ENCODE data around the gene CENPU. TPM values are rescaled to one million over a fixed set of nuclear protein-coding genes. Genes with fewer than 3 reads are reported as not detected.
"Not testable (repeated sequence)": the region's sequence is repeated elsewhere in the genome, so short reads cannot be mapped to it uniquely, and the experiment has no call there.

Gene CENPU, protein sequence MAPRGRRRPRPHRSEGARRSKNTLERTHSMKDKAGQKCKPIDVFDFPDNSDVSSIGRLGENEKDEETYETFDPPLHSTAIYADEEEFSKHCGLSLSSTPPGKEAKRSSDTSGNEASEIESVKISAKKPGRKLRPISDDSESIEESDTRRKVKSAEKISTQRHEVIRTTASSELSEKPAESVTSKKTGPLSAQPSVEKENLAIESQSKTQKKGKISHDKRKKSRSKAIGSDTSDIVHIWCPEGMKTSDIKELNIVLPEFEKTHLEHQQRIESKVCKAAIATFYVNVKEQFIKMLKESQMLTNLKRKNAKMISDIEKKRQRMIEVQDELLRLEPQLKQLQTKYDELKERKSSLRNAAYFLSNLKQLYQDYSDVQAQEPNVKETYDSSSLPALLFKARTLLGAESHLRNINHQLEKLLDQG
- total RNA-seq, result 1 to 10 TPM in 1 of 2 donors, under 1 TPM in 1; 0.85 to 1.1 TPM

DNA sequence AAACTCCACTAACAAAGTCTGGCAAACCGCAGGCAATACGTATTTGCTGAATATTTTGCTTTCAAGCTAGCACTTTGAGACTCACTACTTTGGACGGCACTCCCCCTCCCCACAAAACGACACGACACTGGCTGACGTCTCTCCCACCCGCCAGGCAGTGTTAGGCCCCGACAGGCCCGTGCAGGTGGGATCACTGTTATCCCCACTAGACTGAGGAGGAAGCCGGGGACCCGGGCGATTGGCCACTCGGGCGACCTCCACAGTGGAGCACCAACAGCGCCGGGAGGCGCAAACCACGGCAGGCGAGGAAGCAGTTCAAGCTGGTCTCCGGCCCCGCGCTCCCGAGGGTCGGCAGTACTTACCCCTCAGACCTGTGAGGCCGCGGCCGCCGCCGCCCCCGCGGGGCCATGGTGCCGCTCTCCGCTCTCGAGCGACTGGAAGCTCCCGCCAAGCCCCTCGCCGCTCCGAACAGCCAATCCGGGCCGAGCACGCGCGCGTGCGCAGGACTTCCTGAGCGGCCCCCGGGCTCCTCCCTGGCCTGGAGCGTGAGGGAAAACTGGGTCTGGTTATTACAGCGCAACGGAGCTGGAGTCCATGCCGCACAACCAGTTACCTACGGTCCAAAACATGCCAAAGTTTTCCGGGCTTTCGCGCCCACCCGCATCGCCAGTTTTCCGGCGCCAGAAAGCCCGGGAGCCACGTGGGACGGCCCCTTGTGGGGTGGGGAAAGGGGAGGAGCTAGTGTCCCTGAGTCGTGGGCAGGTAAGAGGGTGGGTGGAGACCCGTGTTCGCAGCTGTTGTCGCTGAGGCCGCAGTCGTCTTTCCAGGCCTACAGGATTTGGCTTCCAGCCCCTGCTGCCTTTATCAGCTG is at the start of gene CENPU:
Gene CENPU, minus strand, starts transcription at position 443 of the 871 bp plus-strand sequence. Its CDS starts 34 bp downstream, at position 409.
- peak within 1 kb of the TSS; percentile 63 to 73 for H3K27ac ChIP-seq
- no peaks in the 10 kb centered on the region for H3K9me3 ChIP-seq
- peak; percentile 95 for DNase-seq (ENCODE audit: low spot score)
- TF ChIP-seq, protein P1, sequence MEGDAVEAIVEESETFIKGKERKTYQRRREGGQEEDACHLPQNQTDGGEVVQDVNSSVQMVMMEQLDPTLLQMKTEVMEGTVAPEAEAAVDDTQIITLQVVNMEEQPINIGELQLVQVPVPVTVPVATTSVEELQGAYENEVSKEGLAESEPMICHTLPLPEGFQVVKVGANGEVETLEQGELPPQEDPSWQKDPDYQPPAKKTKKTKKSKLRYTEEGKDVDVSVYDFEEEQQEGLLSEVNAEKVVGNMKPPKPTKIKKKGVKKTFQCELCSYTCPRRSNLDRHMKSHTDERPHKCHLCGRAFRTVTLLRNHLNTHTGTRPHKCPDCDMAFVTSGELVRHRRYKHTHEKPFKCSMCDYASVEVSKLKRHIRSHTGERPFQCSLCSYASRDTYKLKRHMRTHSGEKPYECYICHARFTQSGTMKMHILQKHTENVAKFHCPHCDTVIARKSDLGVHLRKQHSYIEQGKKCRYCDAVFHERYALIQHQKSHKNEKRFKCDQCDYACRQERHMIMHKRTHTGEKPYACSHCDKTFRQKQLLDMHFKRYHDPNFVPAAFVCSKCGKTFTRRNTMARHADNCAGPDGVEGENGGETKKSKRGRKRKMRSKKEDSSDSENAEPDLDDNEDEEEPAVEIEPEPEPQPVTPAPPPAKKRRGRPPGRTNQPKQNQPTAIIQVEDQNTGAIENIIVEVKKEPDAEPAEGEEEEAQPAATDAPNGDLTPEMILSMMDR (IDR thresholded peaks at IDR 0.05), result no peak
- H3K4me1 ChIP-seq, result peaks cover 2 to 8% of the 10 kb centered on the region in 2 donors
- H3K27me3 ChIP-seq, result no peaks in the 10 kb centered on the region
- H3K4me3 ChIP-seq, result peak within 1 kb of the TSS; percentile 69 to 71
- no peaks in the 10 kb centered on the region for H3K36me3 ChIP-seq

DNA sequence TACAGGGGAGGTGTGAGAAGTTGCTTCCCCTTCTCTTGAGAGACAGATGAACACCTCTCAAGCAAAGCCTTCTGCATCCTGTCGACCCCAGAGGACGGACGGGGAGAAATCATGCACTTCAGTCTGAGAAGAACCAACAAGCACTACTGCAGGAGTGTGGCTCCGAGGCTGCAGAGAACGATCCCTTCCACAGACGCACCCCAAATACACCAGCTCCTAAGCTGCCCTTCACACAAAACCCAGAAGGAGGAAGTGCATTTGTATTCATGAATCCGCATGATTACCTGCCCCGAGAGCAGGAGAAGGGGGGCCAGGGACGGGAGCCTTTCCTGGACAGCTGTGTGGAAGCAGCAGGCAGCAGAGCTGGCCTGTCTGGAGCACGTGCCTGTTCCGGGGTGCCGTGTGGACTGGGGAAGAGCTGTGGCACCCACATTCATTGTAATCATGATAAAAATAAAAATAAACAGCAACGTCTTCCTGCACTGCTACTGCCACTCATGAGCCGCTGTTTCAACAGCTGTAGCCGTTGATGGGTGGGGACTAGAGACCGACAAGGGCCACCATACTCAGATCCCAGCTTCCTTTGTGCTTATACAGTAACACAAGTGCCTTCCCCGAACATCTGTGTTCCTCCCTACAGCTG is 49.0 kb upstream of the CENPU start:
- H3K4me3 ChIP-seq, result no peak overlapping the region
- TF ChIP-seq, protein P1 (IDR thresholded peaks at IDR 0.05), result no peak
- no peaks in the 10 kb centered on the region for H3K27me3 ChIP-seq
- H3K9me3 ChIP-seq, result no peaks in the 10 kb centered on the region
- H3K36me3 ChIP-seq, result peaks cover 85% of the 10 kb centered on the region
- no peak for DNase-seq (ENCODE audit: low spot score)
- H3K27ac ChIP-seq, result no peak overlapping the region
- H3K4me1 ChIP-seq, result no peaks in the 10 kb centered on the region

DNA sequence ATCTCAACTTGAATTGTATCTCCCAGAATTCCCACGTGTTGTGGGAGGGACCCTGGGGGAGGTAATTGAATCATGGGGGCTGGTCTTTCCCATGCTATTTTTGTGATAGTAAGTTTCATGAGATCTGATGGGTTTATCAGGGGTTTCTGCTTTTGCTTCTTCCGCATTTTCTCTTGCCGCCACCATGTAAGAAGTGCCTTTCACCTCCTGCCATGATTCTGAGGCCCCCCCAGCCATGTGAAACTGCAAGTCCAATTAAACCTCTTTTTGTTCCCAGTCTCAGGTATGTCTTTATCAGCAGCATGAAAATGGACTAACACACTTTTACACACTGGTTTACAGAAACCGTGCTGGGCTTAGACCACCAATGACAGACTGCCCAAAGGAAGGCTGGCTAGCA is 45.3 kb upstream of the CENPU start:
- not testable (repeated sequence) for H3K27me3 ChIP-seq; H3K27ac ChIP-seq; DNase-seq (ENCODE audit: low spot score); H3K4me1 ChIP-seq; H3K4me3 ChIP-seq; H3K9me3 ChIP-seq
- H3K36me3 ChIP-seq, result peaks cover 66% of the 10 kb centered on the region

DNA sequence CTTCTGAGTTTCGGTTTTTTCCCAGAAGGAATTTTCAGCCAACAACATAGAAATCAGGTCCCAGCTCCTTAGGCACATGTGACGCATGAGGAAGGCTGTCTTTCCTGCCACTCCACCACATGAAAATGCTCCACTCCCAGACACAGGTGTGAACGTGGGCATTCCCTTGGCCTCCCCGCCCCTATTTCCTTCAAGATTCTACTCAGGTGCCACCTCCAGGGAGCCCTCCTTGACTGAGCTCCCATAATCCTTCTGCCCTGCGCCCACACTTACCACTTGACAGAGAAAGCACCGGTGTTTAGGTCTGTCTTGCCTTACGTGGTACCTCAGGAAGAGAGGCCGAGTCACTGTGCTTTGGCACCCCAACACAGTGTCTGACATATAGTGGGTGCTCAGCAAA is 44.4 kb upstream of the CENPU start:
- Histone ChIP-seq H3K27ac (no peak overlapping the region), H3K4me1 (no peaks in the 10 kb centered on the region), H3K27me3 (no peaks in the 10 kb centered on the region), H3K36me3 (peaks cover 66% of the 10 kb centered on the region), H3K9me3 (no peaks in the 10 kb centered on the region), H3K4me3 (no peak overlapping the region)
- TF ChIP-seq, protein P1 (IDR thresholded peaks at IDR 0.05), result no peak
- DNase-seq (ENCODE audit: low spot score), result no peak

DNA sequence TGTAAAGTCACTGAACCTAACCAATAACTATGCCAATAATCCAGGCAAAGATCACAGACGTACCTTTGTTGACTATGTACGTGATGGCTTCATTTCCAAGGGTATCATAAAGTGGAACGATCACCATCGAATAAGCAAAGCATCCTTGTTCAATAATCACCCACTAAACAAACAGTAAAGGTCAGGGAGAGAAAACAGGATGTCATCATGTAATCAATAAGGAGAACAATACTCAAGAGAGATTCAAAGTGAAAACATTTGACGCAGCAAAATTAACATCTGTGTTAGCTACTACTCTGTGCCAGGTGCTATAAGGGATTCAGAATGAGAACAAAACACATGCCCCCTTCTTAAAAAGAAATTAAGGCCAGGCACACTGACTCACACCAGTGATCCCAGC is 42.9 kb upstream of the CENPU start:
- TF ChIP-seq, protein P1 (IDR thresholded peaks at IDR 0.05), result no peak
- peaks cover 66% of the 10 kb centered on the region for H3K36me3 ChIP-seq
- DNase-seq (ENCODE audit: low spot score), result no peak
- H3K9me3 ChIP-seq, result no peaks in the 10 kb centered on the region
- peak overlapping the region in 1 of 2 donors; percentile 31 for H3K27ac ChIP-seq
- no peaks in the 10 kb centered on the region for H3K4me1 ChIP-seq
- no peak overlapping the region for H3K4me3 ChIP-seq
- no peaks in the 10 kb centered on the region for H3K27me3 ChIP-seq

Data from right atrium auricular region (tissue), 2 donors.